ENCODE results near the gene PLEKHG4B.

PLEKHG4B gene

GRCh38 chr5:167982-168660, 76.2 kb downstream of the PLEKHG4B start:
- Histone ChIP-seq H3K4me3 (ENCODE audit: low read depth, low read length) (no peak overlapping the region), H3K4me1 (ENCODE audit: control insufficient read depth, insufficient read depth, low read length) (no peaks in the 10 kb centered on the region), H3K36me3 (ENCODE audit: control insufficient read depth, insufficient read depth, low read length) (peaks cover 22% of the 10 kb centered on the region), H3K27ac (ENCODE audit: low read depth, low read length) (no peak overlapping the region), H3K9me3 (ENCODE audit: control insufficient read depth, insufficient read depth, low read length) (no peaks in the 10 kb centered on the region), H3K9ac (ENCODE audit: low read depth, low read length) (no peak overlapping the region), H3K27me3 (ENCODE audit: control insufficient read depth, insufficient read depth, low read length) (no peaks in the 10 kb centered on the region)

GRCh38 chr5:169071-169727, 77.2 kb downstream of the PLEKHG4B start:
- Histone ChIP-seq H3K4me3 (ENCODE audit: low read depth, low read length) (no peak overlapping the region), H3K27me3 (ENCODE audit: control insufficient read depth, insufficient read depth, low read length) (no peaks in the 10 kb centered on the region), H3K36me3 (ENCODE audit: control insufficient read depth, insufficient read depth, low read length) (peaks cover 24% of the 10 kb centered on the region), H3K27ac (ENCODE audit: low read depth, low read length) (no peak overlapping the region), H3K4me1 (ENCODE audit: control insufficient read depth, insufficient read depth, low read length) (no peaks in the 10 kb centered on the region), H3K9ac (ENCODE audit: low read depth, low read length) (no peak overlapping the region), H3K9me3 (ENCODE audit: control insufficient read depth, insufficient read depth, low read length) (no peaks in the 10 kb centered on the region)

- Histone ChIP-seq H3K9me3 (ENCODE audit: control insufficient read depth, insufficient read depth, low read length) (no peaks in the 10 kb centered on the region), H3K4me3 (ENCODE audit: low read depth, low read length) (no peak overlapping the region), H3K36me3 (ENCODE audit: control insufficient read depth, insufficient read depth, low read length) (peaks cover 27% of the 10 kb centered on the region), H3K9ac (ENCODE audit: low read depth, low read length) (no peak overlapping the region), H3K4me1 (ENCODE audit: control insufficient read depth, insufficient read depth, low read length) (no peaks in the 10 kb centered on the region), H3K27me3 (ENCODE audit: control insufficient read depth, insufficient read depth, low read length) (no peaks in the 10 kb centered on the region), H3K27ac (ENCODE audit: low read depth, low read length) (no peak overlapping the region)
Measured at GRCh38 chr5:169728-170094, 77.7 kb downstream of the PLEKHG4B start.

GRCh38 chr5:170971-171800, 79.2 kb downstream of the PLEKHG4B start:
- Histone ChIP-seq H3K4me1 (ENCODE audit: control insufficient read depth, insufficient read depth, low read length) (no peaks in the 10 kb centered on the region), H3K36me3 (ENCODE audit: control insufficient read depth, insufficient read depth, low read length) (peaks cover 27% of the 10 kb centered on the region)

GRCh38 chr5:171801-172331, 79.9 kb downstream of the PLEKHG4B start:
- H3K27me3 ChIP-seq (ENCODE audit: control insufficient read depth, insufficient read depth, low read length), result no peaks in the 10 kb centered on the region
- H3K27ac ChIP-seq (ENCODE audit: low read depth, low read length), result no peak overlapping the region
- peaks cover 27% of the 10 kb centered on the region for H3K36me3 ChIP-seq (ENCODE audit: control insufficient read depth, insufficient read depth, low read length)

More at GRCh38 chr5:170971-171800, 79.2 kb downstream of the PLEKHG4B start:
- Histone ChIP-seq H3K4me3 (ENCODE audit: low read depth, low read length) (no peak overlapping the region), H3K27me3 (ENCODE audit: control insufficient read depth, insufficient read depth, low read length) (no peaks in the 10 kb centered on the region), H3K9me3 (ENCODE audit: control insufficient read depth, insufficient read depth, low read length) (no peaks in the 10 kb centered on the region), H3K9ac (ENCODE audit: low read depth, low read length) (no peak overlapping the region), H3K27ac (ENCODE audit: low read depth, low read length) (no peak overlapping the region)

GRCh38 chr5:172421-172820, 80.5 kb downstream of the PLEKHG4B start:
- H3K27ac ChIP-seq (ENCODE audit: low read depth, low read length), result no peak overlapping the region
- H3K4me1 ChIP-seq (ENCODE audit: control insufficient read depth, insufficient read depth, low read length), result no peaks in the 10 kb centered on the region
- no peaks in the 10 kb centered on the region for H3K9me3 ChIP-seq (ENCODE audit: control insufficient read depth, insufficient read depth, low read length)
- peaks cover 27% of the 10 kb centered on the region for H3K36me3 ChIP-seq (ENCODE audit: control insufficient read depth, insufficient read depth, low read length)
- H3K9ac ChIP-seq (ENCODE audit: low read depth, low read length), result no peak overlapping the region
- H3K27me3 ChIP-seq (ENCODE audit: control insufficient read depth, insufficient read depth, low read length), result no peaks in the 10 kb centered on the region
- no peak overlapping the region for H3K4me3 ChIP-seq (ENCODE audit: low read depth, low read length)

More at GRCh38 chr5:171801-172331, 79.9 kb downstream of the PLEKHG4B start:
- no peaks in the 10 kb centered on the region for H3K4me1 ChIP-seq (ENCODE audit: control insufficient read depth, insufficient read depth, low read length)
- H3K9me3 ChIP-seq (ENCODE audit: control insufficient read depth, insufficient read depth, low read length), result no peaks in the 10 kb centered on the region
- H3K9ac ChIP-seq (ENCODE audit: low read depth, low read length), result no peak overlapping the region
- H3K4me3 ChIP-seq (ENCODE audit: low read depth, low read length), result no peak overlapping the region

- H3K4me1 ChIP-seq (ENCODE audit: control insufficient read depth, insufficient read depth, low read length), result no peaks in the 10 kb centered on the region
- peaks cover 27% of the 10 kb centered on the region for H3K36me3 ChIP-seq (ENCODE audit: control insufficient read depth, insufficient read depth, low read length)
- no peak overlapping the region for H3K27ac ChIP-seq (ENCODE audit: low read depth, low read length)
- H3K9me3 ChIP-seq (ENCODE audit: control insufficient read depth, insufficient read depth, low read length), result no peaks in the 10 kb centered on the region
- H3K9ac ChIP-seq (ENCODE audit: low read depth, low read length), result no peak overlapping the region
- H3K4me3 ChIP-seq (ENCODE audit: low read depth, low read length), result no peak overlapping the region
- no peaks in the 10 kb centered on the region for H3K27me3 ChIP-seq (ENCODE audit: control insufficient read depth, insufficient read depth, low read length)
Measured at GRCh38 chr5:172841-173251, 80.9 kb downstream of the PLEKHG4B start.

- Histone ChIP-seq H3K9ac (ENCODE audit: low read depth, low read length) (no peak overlapping the region), H3K27ac (ENCODE audit: low read depth, low read length) (no peak overlapping the region), H3K36me3 (ENCODE audit: control insufficient read depth, insufficient read depth, low read length) (peaks cover 27% of the 10 kb centered on the region), H3K4me1 (ENCODE audit: control insufficient read depth, insufficient read depth, low read length) (no peaks in the 10 kb centered on the region), H3K27me3 (ENCODE audit: control insufficient read depth, insufficient read depth, low read length) (no peaks in the 10 kb centered on the region), H3K9me3 (ENCODE audit: control insufficient read depth, insufficient read depth, low read length) (no peaks in the 10 kb centered on the region), H3K4me3 (ENCODE audit: low read depth, low read length) (no peak overlapping the region)
Measured at GRCh38 chr5:173392-174290, 81.7 kb downstream of the PLEKHG4B start.

GRCh38 chr5:174291-174600, 82.3 kb downstream of the PLEKHG4B start:
- no peak overlapping the region for H3K27ac ChIP-seq (ENCODE audit: low read depth, low read length)
- no peaks in the 10 kb centered on the region for H3K4me1 ChIP-seq (ENCODE audit: control insufficient read depth, insufficient read depth, low read length)
- H3K9me3 ChIP-seq (ENCODE audit: control insufficient read depth, insufficient read depth, low read length), result no peaks in the 10 kb centered on the region
- no peak overlapping the region for H3K9ac ChIP-seq (ENCODE audit: low read depth, low read length)
- H3K27me3 ChIP-seq (ENCODE audit: control insufficient read depth, insufficient read depth, low read length), result no peaks in the 10 kb centered on the region
- peaks cover 27% of the 10 kb centered on the region for H3K36me3 ChIP-seq (ENCODE audit: control insufficient read depth, insufficient read depth, low read length)
- H3K4me3 ChIP-seq (ENCODE audit: low read depth, low read length), result no peak overlapping the region

- peaks cover 27% of the 10 kb centered on the region for H3K36me3 ChIP-seq (ENCODE audit: control insufficient read depth, insufficient read depth, low read length)
- H3K4me3 ChIP-seq (ENCODE audit: low read depth, low read length), result no peak overlapping the region
- no peaks in the 10 kb centered on the region for H3K4me1 ChIP-seq (ENCODE audit: control insufficient read depth, insufficient read depth, low read length)
- H3K27me3 ChIP-seq (ENCODE audit: control insufficient read depth, insufficient read depth, low read length), result no peaks in the 10 kb centered on the region
- H3K27ac ChIP-seq (ENCODE audit: low read depth, low read length), result no peak overlapping the region
- no peak overlapping the region for H3K9ac ChIP-seq (ENCODE audit: low read depth, low read length)
- no peaks in the 10 kb centered on the region for H3K9me3 ChIP-seq (ENCODE audit: control insufficient read depth, insufficient read depth, low read length)
Measured at GRCh38 chr5:174876-175465, 83.0 kb downstream of the PLEKHG4B start.
